Cardiac fibroblast (primary cell): Measurements from ENCODE around the gene CHD5.

ENCODE experiments used
- DNase-seq, 2 donors: peaks; one replicate each; pipeline versions ENCODE4 v3.0.0 to v3.0.0-alpha.2; 2010; ENCODE audit warnings: low read depth in 2 of 2
- H3K4me3 ChIP-seq, 2 donors: replicated peaks in 1 of 2; 1 replicate in 1 of 2; 2 replicates in 1 of 2; pipeline ENCODE4 v1.5.1; 2011; ENCODE audit warnings: low read depth in 2 of 2, low read length in 2 of 2, mild to moderate bottlenecking in 2 of 2, moderate library complexity in 1 of 2
- TF ChIP-seq, protein P1 (sequence below): IDR thresholded peaks from one replicate; pipeline ENCODE4 v1.5.1; 2011; ENCODE audit warnings: low read depth, mild to moderate bottlenecking, low read length, inconsistent platforms

Gene CHD5

DNA sequence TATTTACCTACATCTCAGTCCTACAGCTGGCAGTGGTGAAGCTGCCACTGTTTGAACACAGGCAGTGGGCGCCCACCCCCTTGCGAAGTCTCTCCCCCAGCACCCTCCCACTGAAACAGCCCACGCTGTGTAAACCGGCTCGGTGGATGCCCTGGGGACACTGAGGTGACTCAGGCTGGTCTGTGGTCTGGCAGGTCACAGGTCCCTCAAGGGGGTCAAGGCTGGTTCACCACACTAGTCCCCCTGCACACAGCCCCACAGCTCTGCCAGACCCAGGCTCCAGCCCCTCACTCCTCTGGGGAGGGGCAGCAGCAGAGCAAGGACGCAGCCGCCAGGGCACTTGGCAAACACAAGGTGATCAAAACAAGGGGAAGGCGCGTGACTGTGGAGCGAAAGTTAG, 7.6 kb downstream of the CHD5 start:
- no peak overlapping the region for H3K4me3 ChIP-seq
- TF ChIP-seq, protein P1, sequence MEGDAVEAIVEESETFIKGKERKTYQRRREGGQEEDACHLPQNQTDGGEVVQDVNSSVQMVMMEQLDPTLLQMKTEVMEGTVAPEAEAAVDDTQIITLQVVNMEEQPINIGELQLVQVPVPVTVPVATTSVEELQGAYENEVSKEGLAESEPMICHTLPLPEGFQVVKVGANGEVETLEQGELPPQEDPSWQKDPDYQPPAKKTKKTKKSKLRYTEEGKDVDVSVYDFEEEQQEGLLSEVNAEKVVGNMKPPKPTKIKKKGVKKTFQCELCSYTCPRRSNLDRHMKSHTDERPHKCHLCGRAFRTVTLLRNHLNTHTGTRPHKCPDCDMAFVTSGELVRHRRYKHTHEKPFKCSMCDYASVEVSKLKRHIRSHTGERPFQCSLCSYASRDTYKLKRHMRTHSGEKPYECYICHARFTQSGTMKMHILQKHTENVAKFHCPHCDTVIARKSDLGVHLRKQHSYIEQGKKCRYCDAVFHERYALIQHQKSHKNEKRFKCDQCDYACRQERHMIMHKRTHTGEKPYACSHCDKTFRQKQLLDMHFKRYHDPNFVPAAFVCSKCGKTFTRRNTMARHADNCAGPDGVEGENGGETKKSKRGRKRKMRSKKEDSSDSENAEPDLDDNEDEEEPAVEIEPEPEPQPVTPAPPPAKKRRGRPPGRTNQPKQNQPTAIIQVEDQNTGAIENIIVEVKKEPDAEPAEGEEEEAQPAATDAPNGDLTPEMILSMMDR: no peak
- no peak for DNase-seq

DNA sequence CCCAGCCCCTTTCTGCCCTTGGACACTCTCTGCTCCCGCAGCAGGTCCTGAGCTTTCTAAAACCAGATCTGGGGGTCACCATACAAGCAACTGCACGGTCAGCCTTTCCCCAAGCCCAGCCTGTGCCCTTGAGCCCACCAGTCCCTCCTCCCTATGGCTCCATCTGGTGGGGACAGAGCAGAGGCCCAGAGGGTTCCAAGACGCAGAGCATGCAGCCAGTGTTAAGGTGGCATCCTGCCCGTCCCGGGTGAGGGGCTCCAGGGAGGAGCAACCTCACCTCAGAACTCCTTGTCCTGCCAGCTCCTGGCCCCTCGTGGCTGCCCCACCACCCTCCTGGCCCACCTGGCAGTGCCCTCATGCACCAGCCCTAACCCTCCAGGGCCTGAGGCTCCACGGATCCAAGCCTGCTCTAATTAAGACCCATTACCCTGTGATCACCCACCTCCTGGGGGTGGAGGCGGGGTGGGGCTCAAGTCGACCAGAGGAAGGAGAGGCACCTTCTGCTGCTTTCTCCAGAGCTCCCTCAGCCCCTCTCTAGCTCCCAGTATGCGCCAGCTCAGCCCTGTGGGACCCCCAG, 8.5 kb downstream of the CHD5 start:
- TF ChIP-seq, protein P1: peak; percentile 39
- H3K4me3 ChIP-seq: no peak overlapping the region
- peak in 1 of 2 donors; percentile 28 for DNase-seq

DNA sequence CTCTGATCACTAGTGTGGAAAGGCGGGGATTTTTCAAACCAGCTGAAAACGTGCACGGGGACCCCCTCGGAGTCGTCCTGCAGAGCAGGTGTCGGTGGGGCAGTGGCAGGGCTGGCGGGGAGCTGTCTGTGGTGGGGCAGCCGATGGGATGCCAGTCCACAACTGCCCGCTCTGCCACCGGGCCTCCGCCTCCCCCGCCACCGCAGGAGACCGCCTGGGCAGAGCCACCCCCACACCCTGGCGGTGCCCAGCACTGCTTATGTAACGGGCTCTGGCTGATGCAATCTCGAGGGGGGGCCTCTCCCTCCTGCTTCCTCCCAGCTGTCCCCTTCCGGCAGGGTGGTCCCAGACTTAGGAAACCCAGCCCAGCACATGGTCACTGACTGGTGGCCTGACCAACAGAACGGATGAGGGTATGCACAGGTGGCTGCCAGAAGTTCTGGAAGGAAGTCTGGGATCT, 9.3 kb downstream of the CHD5 start:
- no peak for DNase-seq
- TF ChIP-seq, protein P1: no peak
- no peak overlapping the region for H3K4me3 ChIP-seq

DNA sequence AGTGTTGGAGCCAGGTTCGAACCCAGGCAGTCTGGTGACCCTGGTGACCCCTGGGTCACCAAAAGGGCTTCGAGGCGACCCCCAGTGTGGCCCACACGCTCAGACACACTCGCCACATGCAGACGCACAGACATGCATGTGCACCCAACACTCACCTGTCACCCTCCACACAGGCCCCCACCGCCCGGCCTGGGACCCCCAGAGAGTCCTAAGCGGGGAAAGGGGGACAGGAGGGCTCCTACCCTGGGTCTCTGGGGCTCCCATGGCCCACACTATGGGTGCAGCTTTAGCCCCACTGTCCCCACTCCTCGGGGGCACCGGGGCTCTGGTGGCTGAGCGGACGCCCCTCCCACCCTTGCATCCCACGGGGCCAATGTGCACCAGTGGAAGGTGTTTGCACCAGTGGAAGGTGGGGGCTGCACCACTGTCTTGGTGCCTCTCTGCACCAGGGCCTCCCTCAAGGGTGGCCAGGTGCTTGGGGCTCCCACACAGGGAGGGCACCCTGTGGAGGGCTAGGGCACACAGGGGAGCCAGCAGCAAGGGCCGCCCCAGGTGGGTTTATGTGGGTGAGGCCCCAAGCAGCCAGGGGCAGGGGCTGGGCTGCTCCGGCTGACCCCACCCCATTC, 9.9 kb downstream of the CHD5 start:
- no peak overlapping the region for H3K4me3 ChIP-seq
- TF ChIP-seq, protein P1: no peak
- DNase-seq: no peak

DNA sequence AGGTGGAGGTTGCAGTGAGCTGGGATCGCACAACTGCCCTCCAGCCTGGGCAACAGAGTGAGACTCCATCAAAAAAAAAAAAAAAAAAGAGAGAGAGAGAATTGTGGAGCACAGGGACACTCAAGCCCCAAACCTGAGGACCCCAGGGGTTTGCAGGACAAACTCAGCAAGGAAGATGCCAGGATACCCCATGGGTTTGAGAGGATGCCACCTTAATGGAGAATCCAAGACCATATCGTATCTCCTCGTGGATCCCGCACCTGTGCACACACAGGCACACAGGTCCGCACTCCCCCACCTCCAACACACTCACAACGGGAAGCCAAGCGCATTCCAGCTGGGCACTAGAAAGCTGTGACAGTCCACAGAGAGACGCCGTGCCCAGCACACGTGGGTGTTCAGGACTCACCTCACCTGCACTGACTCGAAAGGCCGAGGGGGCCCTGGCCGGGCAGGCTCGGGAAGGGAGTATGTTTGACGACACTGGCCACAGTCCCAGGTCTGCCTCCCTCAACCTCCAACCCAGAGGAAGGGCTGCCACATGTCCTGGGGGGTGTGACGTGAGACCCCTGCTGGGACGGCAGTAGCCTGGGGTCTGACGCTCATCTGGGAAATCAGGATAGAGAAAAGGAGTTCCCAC, 11.1 kb downstream of the CHD5 start:
- H3K4me3 ChIP-seq: no peak overlapping the region
- DNase-seq: no peak
- TF ChIP-seq, protein P1: no peak

DNA sequence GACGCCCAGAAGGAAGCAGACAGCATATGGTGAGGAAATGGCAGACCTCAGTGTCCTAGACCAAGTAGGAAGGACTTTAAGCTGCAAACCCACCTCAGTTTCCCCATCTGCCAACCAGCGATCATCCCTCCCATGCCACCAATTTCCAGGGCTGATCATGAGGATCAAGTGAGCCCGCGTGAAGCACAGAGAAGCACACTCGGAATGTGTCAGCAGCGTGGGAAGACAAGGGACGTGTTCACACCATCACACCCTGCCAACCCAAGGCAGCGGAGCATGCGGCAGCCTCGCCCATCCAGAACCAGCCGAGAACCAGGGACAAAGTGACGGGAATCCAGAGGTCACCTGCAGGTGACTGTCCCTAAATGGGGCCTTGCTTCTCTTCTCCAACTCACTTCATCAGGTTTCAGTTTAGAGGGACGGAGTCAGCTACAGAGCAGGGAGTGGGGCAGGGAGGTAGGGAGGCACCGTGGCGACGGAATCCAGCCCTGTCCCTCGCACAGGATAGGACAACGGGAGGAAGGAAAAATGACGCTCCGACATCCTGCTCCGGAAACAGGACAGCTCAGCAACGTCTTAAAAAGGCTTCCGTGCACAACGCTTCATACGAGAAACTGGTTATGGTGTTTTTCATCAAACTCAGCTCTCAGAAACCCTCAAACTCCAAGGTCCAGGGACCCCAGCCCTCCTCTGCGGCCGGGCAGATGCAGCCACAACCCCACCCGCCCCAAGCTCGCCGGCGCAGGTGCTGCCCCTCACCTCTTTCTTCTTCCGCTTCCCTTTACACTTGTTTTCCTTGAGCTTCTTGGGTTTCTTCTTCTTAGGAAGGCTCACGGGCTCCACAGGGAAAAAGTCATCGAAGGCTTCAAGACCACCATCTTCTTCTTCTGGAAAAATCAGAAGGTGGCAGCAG, 12.5 kb downstream of the CHD5 start:
- no peak for DNase-seq
- TF ChIP-seq, protein P1: no peak

More for the DNA sequence above, 12.5 kb downstream of the CHD5 start:
- no peak overlapping the region for H3K4me3 ChIP-seq
